GM18907 (cell line): ENCODE measurements around the gene KCNJ14.

ENCODE experiments used
- ATAC-seq: cut with Tn5 transposase; IDR thresholded peaks from one replicate; pipeline ENCODE4 v1.9.1; 2021; ENCODE audit warnings: mild to moderate bottlenecking, moderate library complexity; ENCODE audit not compliant: unreplicated experiment

Gene KCNJ14

DNA sequence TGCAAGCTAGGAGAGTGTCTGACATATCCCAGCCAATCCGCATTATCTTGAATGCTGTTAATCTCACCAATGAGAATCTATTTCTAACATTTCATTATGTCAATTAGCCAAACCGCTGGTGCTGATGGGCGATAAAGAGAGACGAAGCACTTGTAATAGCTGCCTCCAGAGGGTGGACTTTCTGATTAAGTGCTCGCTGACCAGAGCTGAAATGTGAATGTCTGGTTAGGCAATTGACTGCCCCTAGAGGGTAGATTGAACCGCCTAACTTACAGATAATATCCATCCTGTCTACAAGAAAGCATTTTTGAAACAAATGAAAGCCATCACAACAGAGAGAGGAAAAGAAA, 10.1 kb upstream of the KCNJ14 start:
- ATAC-seq, result peak; percentile 28

DNA sequence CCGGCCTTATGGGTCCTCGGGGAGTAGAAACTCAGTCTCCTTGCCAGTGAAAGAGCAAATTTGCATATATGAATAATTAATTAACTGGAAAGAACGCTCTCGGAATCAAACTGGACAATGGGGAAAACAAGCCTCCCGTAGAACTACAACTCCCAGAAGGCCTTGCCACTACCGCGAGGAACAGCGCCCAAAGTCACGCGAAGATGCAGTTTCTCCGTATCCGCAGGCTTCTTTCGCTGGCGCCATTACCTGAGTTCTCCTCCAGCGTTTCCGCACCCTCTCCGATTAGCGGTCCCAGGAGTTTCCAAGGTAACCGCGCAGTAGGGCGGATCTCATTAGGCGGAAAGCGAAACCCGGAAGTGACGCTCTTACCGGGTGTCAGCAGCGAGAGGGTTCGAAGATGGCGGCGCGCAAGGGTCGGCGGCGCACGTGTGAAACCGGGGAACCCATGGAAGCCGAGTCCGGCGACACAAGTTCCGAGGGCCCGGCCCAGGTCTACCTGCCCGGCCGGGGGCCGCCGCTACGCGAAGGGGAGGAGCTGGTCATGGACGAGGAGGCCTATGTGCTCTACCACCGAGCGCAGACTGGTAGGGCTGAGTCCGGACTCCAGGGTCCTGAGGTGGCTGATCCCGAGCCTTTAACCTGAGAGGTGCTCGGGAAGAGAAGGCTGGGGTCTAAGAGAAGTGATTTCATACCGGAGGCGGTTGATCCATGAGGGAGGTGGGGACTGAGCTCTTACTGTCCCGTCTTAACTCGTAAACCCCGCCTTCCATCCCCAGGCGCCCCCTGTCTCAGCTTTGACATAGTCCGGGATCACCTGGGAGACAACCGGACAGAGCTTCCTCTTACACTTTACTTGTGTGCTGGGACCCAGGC, 9.5 kb upstream of the KCNJ14 start, which contains the start of gene GRWD1:
Gene GRWD1, plus strand, starts transcription at position 378 of the 876 bp plus-strand sequence. Its CDS starts 23 bp downstream, at position 401.
- ATAC-seq, result peak; percentile 82

DNA sequence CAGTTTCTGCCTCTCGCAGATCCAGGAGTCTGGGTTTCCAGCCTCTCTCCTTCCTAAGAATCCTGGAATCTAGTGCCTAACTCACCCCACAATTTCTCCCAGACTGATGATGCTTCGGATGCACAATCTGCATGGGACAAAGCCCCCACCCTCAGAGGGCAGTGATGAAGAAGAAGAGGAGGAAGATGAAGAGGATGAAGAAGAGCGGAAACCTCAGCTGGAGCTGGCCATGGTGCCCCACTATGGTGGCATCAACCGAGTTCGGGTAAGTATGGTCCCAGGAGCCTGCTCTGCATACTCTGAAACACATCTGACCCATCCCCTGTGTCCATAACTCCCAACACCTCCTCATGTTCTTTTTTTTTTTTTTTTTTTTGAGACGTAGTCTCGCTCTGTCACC, 8.8 kb upstream of the KCNJ14 start:
- no peak for ATAC-seq

DNA sequence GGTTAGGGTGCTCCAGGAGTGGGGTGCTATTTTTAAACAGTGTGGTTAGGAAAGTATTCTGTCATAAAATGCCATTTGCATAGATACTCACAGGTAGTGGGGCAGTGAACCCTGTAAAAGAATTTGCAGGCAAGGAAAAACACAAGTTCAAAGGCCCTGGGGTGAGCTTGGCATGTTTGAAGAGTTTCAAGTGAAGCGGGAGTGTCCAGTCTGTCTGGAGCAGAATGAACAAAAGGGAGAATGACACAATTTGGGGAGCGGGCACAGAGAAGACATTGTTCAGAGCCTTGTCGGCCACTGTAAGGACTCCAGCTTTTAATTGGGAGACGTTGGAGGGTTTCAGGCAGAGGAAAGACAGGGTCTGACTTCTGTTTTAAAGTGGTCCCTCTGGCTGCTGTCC, 6.8 kb upstream of the KCNJ14 start:
- ATAC-seq, result no peak

DNA sequence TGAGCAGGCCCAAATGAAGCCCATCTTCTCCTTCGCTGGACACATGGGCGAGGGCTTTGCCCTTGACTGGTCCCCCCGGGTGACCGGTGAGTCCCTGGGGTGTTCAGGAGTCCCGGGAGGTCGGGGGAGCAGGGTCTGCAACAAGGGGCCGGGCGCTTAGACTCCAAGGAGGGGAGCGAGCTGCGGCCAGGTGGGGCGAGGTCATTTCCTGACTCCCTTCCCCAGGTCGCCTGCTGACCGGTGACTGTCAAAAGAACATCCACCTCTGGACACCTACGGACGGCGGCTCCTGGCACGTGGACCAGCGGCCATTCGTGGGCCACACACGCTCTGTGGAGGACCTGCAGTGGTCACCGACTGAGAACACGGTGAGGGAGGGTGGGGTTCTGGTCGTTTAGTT, 4.9 kb upstream of the KCNJ14 start:
- ATAC-seq, result no peak

DNA sequence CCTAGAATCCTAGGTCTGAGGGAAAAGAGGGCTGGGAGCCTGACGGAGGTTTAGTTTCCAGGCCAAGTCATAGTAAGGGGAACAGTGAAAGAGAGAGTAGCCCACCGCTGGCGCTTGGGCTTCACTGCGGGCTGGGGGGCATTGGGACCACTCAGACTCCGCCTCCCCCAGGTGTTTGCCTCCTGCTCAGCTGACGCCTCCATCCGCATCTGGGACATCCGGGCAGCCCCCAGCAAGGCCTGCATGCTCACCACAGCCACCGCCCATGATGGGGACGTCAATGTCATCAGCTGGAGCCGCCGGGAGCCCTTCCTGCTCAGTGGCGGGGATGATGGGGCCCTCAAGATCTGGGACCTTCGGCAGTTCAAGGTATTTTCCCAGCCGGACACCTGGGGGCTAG, 4.5 kb upstream of the KCNJ14 start:
- ATAC-seq, result no peak

DNA sequence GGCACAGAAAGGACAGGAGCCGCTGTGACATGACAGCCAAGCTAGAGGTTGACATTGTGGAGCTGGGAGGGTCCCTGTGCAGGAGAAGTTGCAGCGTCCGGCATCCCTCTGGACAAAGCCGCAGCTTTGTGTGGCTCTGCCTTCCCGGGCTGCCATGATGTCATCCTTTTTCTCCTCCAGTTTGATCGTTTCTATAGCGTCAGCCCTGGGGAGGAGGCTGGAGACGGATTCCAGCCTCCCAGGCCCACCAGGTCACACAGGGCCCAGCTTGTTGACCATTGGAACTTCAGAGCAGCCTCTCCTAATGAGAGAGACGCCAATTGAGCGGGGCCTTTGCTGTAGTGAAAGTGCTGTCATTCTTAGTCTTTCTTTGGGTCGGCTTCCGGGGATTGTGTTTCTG, 3.8 kb upstream of the KCNJ14 start:
- ATAC-seq, result no peak

DNA sequence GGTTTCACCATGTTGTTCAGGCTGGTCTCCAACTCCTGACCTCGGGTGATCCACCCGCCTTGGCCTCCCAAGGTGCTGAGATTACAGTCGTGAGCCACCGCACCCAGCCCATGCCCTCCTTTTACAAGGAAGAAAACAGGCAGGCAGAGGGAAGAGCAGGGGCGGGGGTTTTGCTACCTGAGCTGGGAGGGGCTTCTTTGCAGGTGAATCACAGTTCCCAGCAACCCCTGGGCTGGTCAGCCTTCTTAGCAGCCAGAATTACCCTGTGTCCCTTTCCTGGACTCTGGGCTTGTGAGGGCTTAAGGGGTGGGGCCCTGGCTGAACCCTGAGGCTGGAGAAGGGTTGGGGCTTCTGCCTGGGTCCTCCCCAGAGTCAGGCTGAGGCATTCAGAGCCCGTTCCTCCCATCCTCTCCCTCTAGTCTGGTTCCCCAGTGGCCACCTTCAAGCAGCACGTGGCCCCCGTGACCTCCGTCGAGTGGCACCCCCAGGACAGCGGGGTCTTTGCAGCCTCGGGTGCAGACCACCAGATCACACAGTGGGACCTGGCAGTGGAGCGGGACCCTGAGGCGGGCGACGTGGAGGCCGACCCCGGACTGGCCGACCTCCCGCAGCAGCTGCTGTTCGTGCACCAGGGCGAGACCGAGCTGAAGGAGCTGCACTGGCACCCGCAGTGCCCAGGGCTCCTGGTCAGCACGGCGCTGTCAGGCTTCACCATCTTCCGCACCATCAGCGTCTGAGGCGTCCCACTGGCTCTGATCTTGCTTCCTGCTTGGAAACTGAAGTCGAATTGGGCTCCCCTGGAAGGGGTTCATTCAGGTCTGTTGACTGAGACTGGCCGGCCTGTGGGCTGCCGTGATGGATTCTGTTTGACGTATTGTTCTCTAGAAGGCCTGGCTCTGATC, 2.8 kb upstream of the KCNJ14 start:
- no peak for ATAC-seq

DNA sequence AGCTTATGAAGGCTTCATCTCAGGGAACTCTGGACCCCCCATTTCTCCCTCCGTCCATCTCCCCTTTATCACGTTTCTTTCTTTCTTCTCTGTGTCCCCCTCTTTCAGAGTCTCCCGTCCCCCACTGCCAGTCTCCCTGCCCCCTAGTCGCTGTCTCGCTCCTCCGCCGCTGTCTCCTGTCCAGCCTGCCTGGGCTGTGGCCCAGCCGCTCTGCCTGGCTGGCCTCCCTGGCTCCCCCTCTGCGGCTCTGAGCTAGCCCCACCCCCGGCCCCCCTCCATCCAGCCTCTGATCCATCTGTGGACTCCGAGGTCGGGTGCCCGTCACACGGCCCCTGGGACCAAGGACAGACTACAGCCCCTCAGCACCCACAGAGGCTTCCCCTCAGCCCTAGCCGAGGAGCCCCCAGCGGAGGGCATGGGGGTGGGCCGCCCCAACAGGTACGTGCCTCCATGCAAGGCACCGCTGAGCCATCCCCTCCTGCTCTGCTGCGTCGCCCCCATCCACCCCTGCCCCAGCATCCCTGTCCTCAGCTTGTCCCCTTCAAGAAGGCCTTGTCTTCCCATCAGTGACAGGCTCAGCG, 1.1 kb upstream of the KCNJ14 start:
- ATAC-seq, result no peak

DNA sequence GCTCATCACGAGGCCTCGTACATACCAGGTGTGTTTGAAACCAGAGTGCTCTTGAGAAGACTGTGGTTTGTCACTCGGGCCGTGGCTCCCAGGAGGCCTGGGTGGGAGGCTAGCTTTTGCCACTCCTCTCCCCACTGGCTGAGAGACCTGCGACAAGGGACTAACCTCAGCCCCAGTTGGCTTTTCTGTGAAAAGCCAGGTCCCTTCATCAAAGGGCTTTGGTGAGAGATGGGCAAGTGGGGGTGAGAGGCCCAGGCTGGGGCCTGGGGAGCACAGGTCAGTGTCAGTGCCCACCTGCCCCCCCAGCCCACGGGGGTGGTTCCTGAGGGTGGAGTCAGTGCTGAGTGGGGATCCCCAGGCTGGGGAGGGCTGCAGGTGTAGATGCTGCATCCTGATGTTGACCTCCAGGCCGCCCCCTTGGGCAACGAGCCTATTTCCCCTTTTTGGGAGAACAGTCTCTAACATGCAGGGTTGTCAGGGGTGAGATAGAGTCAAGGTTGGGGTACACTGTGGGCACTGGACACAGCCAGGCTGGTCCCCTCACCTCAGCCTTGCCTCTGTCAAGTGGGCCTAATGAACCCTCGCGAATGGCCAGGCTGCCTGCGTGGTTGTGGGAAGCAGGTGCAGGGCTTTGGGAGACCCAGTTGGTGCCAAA, 661 bp downstream of the KCNJ14 start:
- ATAC-seq, result no peak

DNA sequence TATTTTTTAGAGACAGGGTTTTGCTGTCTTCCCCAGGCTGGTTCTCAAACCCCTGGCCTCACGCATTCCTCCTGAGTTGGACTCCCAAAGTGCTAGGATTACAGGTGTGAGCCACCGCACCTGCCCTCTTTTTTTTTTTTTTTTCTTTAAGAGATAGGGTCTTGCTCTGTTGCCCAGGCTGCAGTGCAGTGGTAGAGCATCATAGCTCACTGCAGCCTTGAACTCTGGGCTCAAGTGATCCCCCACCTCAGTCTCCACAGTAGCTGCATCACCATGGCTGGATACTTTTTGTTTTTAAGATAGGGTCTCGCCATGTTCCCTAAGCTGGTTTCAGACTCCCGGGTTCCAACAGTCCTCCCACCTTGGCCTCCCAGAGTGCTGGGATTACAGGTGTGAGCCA, 1.5 kb downstream of the KCNJ14 start:
- ATAC-seq, result no peak

DNA sequence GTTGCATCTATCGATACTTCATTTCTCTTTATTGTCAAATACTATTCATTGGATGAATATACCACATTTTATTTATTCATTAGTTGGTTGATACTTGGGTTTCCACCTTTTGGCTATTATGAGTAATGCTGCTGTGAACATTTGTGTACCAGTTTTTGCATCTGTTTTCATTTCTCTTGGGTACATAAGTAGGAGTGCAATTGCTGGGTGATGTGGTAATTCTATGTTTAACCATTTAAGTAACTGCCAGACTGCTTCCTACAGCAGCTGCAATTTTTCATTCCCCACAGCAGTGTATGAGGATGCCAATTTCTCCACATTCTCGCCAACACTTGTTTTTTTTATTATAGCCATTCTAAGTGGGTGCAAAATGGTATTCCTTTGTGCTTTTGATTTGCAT, 2.6 kb downstream of the KCNJ14 start:
- no peak for ATAC-seq

DNA sequence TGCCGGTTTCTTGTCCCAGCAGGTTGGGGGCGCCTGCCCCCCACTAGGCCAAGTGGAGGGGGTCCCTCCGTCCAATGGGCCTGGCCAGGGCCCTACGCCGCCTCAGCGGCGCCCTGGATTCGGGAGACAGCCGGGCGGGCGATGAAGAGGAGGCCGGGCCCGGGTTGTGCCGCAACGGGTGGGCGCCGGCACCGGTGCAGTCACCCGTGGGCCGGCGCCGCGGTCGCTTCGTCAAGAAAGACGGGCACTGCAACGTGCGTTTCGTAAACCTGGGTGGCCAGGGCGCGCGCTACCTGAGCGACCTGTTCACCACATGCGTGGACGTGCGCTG, 6.2 kb downstream of the KCNJ14 start:
- ATAC-seq, result no peak

DNA sequence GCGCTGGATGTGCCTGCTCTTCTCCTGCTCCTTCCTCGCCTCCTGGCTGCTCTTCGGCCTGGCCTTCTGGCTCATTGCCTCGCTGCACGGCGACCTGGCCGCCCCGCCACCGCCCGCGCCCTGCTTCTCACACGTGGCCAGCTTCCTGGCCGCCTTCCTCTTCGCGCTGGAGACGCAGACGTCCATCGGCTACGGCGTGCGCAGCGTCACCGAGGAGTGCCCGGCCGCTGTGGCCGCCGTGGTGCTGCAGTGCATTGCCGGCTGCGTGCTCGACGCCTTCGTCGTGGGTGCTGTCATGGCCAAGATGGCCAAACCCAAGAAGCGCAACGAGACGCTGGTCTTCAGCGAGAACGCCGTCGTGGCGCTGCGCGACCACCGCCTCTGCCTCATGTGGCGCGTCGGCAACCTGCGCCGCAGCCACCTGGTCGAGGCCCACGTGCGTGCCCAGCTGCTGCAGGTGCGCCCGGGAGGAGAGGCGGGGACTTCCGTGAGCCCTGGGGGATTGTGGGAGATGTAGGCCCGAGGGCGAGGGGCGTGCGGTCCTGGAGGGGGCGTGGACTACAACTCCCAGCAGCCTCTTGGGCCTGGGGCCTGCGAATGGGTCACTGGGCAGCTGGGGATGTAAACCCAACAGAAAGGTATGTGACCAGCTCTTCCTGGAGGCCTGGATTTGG, 6.7 kb downstream of the KCNJ14 start:
- no peak for ATAC-seq

DNA sequence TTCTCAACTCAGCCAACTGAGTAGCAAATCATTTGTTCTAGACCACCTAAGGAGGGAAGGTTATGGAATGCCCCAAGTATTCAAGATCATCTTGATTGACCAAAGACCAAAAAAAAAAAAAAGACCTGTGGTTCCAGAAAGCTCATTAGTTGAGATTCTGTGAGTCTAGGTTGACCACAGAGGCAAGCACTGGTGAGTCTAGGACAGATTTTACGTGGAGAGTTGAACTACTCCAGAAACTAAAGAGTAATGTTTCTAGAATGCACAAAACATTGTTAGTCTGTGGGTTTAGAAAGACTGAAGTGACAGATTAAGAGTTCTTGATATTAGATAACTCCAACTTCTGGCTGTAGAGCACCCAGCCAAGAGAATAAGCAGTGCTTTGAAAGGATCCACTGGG, 9.8 kb downstream of the KCNJ14 start:
- no peak for ATAC-seq

DNA sequence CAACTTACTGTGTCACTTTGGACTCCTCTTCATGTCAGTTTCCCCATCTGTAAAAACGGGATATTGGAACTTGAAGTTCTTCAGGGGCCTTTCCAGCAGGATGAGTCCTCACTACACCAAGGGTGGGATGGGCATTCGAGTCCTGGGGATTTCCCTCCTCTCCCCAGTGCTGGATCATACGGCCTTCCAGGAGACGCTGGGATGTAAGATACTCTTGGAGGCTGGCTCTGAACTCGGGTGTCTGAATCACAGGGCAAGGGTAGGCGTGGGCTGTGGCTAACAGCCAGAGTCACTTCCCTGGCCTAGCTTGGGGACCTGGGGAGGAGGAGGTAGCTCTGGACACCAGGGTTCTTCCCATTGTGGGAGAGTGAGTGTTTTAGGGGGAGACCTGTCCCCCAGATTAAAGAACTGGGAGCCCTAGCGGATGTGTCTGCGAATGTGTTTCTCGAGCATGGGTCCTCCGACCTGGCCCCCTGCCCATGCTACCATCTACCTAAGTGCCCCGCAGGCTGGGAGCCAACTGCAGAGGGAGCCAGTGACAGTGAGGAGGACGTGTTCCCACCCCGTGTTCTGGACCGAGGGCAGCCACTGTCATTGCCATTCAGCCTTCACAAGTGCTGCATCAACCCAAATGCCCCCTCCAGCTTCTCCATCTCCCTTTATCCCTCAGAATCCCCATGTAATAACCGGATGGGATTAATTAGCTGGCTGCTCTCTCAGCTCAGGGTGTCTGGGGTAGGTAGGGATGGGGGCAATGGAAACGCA, 11.4 kb downstream of the KCNJ14 start:
- no peak for ATAC-seq

DNA sequence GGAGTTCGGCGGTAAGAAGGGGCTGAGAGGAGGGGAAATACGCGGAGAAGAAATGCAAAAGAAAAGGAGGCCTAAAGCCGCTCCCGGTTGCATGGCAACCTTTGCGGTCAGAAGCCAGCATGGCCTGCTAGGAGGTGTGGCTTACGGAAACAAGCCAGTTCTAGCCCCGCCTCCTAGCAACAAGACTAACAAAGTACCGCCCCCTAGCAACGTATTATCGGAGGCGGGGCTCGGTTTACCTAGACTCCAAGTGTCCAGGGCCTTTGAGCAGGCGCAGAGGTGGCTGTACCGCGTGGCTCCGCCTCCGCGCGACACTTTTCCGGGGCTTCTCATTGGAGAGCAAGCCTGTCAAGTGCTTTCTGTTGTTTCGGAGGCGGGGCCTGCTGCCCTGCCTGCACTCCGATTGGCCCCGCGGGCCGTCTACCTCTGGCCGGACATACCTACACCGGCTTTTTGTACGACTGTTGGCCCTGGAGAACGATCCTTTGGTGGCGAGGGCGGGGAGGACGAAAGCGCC, 13.5 kb downstream of the KCNJ14 start:
- peak; percentile 89 for ATAC-seq

DNA sequence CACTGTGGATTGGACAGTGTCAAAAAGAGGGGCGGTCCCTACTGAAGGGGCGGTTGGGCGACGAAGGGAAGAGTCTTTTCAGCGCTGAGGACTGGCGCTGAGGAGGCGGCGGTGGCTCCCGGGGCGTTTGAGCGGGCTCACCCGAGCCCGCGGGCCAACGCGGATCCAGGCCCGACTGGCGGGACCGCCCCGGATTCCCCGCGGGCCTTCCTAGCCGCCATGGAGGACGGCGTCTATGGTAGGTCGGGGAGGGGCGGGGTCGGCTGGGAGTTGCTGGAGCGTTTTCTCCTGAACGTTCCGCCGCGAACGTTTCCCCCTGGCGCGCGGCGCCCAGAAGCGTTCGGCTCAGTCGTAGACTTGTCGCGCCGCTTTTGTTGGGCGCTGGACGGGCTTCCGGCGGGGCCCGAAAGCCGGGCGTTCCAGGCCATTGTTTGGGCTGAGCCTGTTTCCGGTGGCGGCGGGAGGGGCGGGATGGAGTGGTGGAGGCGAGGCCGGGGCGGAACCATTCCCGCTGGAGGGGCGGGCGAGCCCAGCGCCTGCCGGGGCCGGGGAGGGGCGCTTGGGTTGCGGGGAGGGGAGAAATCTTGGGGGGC, 14.0 kb downstream of the KCNJ14 start, which contains the start of gene CYTH2:
Gene CYTH2, plus strand, starts transcription at position 81 of the 593 bp plus-strand sequence. Its CDS starts 139 bp downstream, at position 220.
- peak; percentile 25 for ATAC-seq
